ENCODE data around the gene S100A6.
"Not testable (repeated sequence)": the region's sequence is repeated elsewhere in the genome, so short reads cannot be mapped to it uniquely, and the experiment has no call there.

S100A6 gene

GRCh38 chr1:153563991-153564390, 28.2 kb upstream of the S100A6 start:
- Histone ChIP-seq H2AFZ (ENCODE audit: low read depth, low read length) (no peak overlapping the region), H3K27me3 (ENCODE audit: insufficient read depth, low read length, poor library complexity) (no peaks in the 10 kb centered on the region), H3K79me2 (ENCODE audit: insufficient read depth, low read length) (no peaks in the 10 kb centered on the region), H3K9me3 (ENCODE audit: insufficient read depth, low read length, severe bottlenecking) (no peaks in the 10 kb centered on the region), H3K4me3 (ENCODE audit: low read depth in 1 of 2, low read length in 2 of 2) (no peak overlapping the region), H3K27ac (ENCODE audit: low read length) (no peak overlapping the region), H3K36me3 (ENCODE audit: insufficient read depth, low read length) (no peaks in the 10 kb centered on the region), H3K4me2 (ENCODE audit: insufficient read depth, low read length) (no peak overlapping the region), H3K4me1 (ENCODE audit: insufficient read depth, low read length) (peaks cover 13% of the 10 kb centered on the region), H3K9ac (ENCODE audit: low read depth, low read length) (no peak overlapping the region), H4K20me1 (ENCODE audit: insufficient read depth, low read length) (no peaks in the 10 kb centered on the region)
- TF ChIP-seq EZH2 (IDR thresholded peaks at IDR 0.05; ENCODE audit: borderline replicate concordance, low read depth, low read length, severe bottlenecking) (no peak), CTCF (IDR thresholded peaks at IDR 0.05; ENCODE audit: borderline replicate concordance, extremely low read depth, low read length, poor library complexity, severe bottlenecking) (no peak)
- ATAC-seq (ENCODE audit: insufficient read depth, low read depth) (no peak), DNase-seq (no peak)

- Histone ChIP-seq H3K4me1 (ENCODE audit: insufficient read depth, low read length) (peaks cover 8% of the 10 kb centered on the region), H3K36me3 (ENCODE audit: insufficient read depth, low read length) (no peaks in the 10 kb centered on the region), H4K20me1 (ENCODE audit: insufficient read depth, low read length) (no peaks in the 10 kb centered on the region), H3K79me2 (ENCODE audit: insufficient read depth, low read length) (no peaks in the 10 kb centered on the region), H3K4me2 (ENCODE audit: insufficient read depth, low read length) (no peak overlapping the region), H3K9ac (ENCODE audit: low read depth, low read length) (no peak overlapping the region), H3K4me3 (ENCODE audit: low read depth in 1 of 2, low read length in 2 of 2) (no peak overlapping the region), H3K27me3 (ENCODE audit: insufficient read depth, low read length, poor library complexity) (no peaks in the 10 kb centered on the region), H2AFZ (ENCODE audit: low read depth, low read length) (no peak overlapping the region), H3K9me3 (ENCODE audit: insufficient read depth, low read length, severe bottlenecking) (no peaks in the 10 kb centered on the region), H3K27ac (ENCODE audit: low read length) (no peak overlapping the region)
- no peak for DNase-seq
- TF ChIP-seq CTCF (IDR thresholded peaks at IDR 0.05; ENCODE audit: borderline replicate concordance, extremely low read depth, low read length, poor library complexity, severe bottlenecking) (no peak), EZH2 (IDR thresholded peaks at IDR 0.05; ENCODE audit: borderline replicate concordance, low read depth, low read length, severe bottlenecking) (no peak)
- no peak for ATAC-seq (ENCODE audit: insufficient read depth, low read depth)
These were observed 27.7 kb upstream of the S100A6 start for GRCh38 chr1:153563483-153563901.

GRCh38 chr1:153562021-153562420, 26.2 kb upstream of the S100A6 start:
- not testable (repeated sequence) for H3K4me3 ChIP-seq (ENCODE audit: low read depth in 1 of 2, low read length in 2 of 2); DNase-seq; H3K4me1 ChIP-seq (ENCODE audit: insufficient read depth, low read length); H4K20me1 ChIP-seq (ENCODE audit: insufficient read depth, low read length); H3K4me2 ChIP-seq (ENCODE audit: insufficient read depth, low read length); H3K36me3 ChIP-seq (ENCODE audit: insufficient read depth, low read length); H3K9ac ChIP-seq (ENCODE audit: low read depth, low read length); H3K9me3 ChIP-seq (ENCODE audit: insufficient read depth, low read length, severe bottlenecking); H3K27ac ChIP-seq (ENCODE audit: low read length); H3K27me3 ChIP-seq (ENCODE audit: insufficient read depth, low read length, poor library complexity); H2AFZ ChIP-seq (ENCODE audit: low read depth, low read length); ATAC-seq (ENCODE audit: insufficient read depth, low read depth); H3K79me2 ChIP-seq (ENCODE audit: insufficient read depth, low read length)

GRCh38 chr1:153561466-153561985, 25.7 kb upstream of the S100A6 start:
- H4K20me1 ChIP-seq (ENCODE audit: insufficient read depth, low read length) = no peaks in the 10 kb centered on the region
- DNase-seq (no peak), ATAC-seq (ENCODE audit: insufficient read depth, low read depth) (no peak)
- H3K79me2 ChIP-seq (ENCODE audit: insufficient read depth, low read length) = no peaks in the 10 kb centered on the region
- H3K9me3 ChIP-seq (ENCODE audit: insufficient read depth, low read length, severe bottlenecking) = no peaks in the 10 kb centered on the region
- no peak overlapping the region for H3K4me2 ChIP-seq (ENCODE audit: insufficient read depth, low read length)
- H3K4me1 ChIP-seq (ENCODE audit: insufficient read depth, low read length) = no peaks in the 10 kb centered on the region; the same call in 1 of the 2 replicates
- H3K9ac ChIP-seq (ENCODE audit: low read depth, low read length) = no peak overlapping the region
- H3K27me3 ChIP-seq (ENCODE audit: insufficient read depth, low read length, poor library complexity) = no peaks in the 10 kb centered on the region
- no peak overlapping the region for H3K27ac ChIP-seq (ENCODE audit: low read length)
- no peak overlapping the region for H2AFZ ChIP-seq (ENCODE audit: low read depth, low read length)
- no peaks in the 10 kb centered on the region for H3K36me3 ChIP-seq (ENCODE audit: insufficient read depth, low read length)
- no peak for TF ChIP-seq EZH2 (IDR thresholded peaks at IDR 0.05; ENCODE audit: borderline replicate concordance, low read depth, low read length, severe bottlenecking)
- no peak for TF ChIP-seq CTCF (IDR thresholded peaks at IDR 0.05; ENCODE audit: borderline replicate concordance, extremely low read depth, low read length, poor library complexity, severe bottlenecking)
- no peak overlapping the region for H3K4me3 ChIP-seq (ENCODE audit: low read depth in 1 of 2, low read length in 2 of 2)

All from DND-41 (cell line).